Panc1 (cell line): ENCODE data around the gene HOXC11. TPM values are rescaled to one million over a fixed set of nuclear protein-coding genes. Genes with fewer than 3 reads are reported as not detected.

Experiments used
- ATAC-seq: fragments of 200-7000 bp; cut with Tn5 transposase; 2 replicates; pipeline ENCODE4 v1.9.1; 2020; ENCODE audit warnings: mild to moderate bottlenecking, moderate library complexity
- BruUV-seq: library from RNA; stranded (reverse); fragments of 400-500 nt; replicated peaks from 2 replicates; lab custom pipeline; 2021; lab: Mats Ljungman, UMichigan
- CTCF ChIA-PET: fragments of 300-600 bp; sonication (Branson Sonifier 250); formaldehyde crosslinking; loops from one replicate; lab custom pipeline; 2022; ENCODE audit warnings: antibody characterized with exemption; lab: Charles Lee
- POLR2A ChIA-PET: fragments of 300-600 bp; sonication (Branson Sonifier 250); formaldehyde crosslinking; loops from one replicate; lab custom pipeline; 2022; ENCODE audit warnings: antibody characterized with exemption; lab: Charles Lee
- DNase-seq: peaks from one replicate; pipeline ENCODE4 v3.0.0-alpha.2; 2010; ENCODE audit warnings: low read depth, low spot score
- H3K27ac ChIP-seq: 2 replicates; pipeline ENCODE4 v1.5.1; 2011; ENCODE audit warnings: mild to moderate bottlenecking, low read length, inconsistent platforms
- H3K27me3 ChIP-seq: fragments of 200-500 bp; sonication (Bioruptor generic); 2 replicates; pipeline ENCODE4 v1.6.0; 2014; ENCODE audit warnings: low read length, inconsistent platforms; ENCODE audit not compliant: control insufficient read depth, insufficient read depth
- H3K36me3 ChIP-seq: fragments of 200-500 bp; sonication (Bioruptor generic); 2 replicates; pipeline ENCODE4 v1.5.1; 2014; ENCODE audit warnings: inconsistent platforms, mild to moderate bottlenecking, low read length, moderate library complexity; ENCODE audit not compliant: control insufficient read depth, insufficient read depth
- H3K4me1 ChIP-seq: 2 replicates; pipeline ENCODE4 v1.5.1; 2011; ENCODE audit warnings: inconsistent platforms, mild to moderate bottlenecking, low read length, moderate library complexity; ENCODE audit not compliant: control insufficient read depth, insufficient read depth
- H3K4me3 ChIP-seq, 2 experiments: 2 replicates each; pipeline ENCODE4 v1.5.1; 2011 to 2012; ENCODE audit warnings: low read depth in 2 of 2, low read length in 2 of 2, mild to moderate bottlenecking in 2 of 2, inconsistent platforms in 1 of 2, moderate library complexity in 1 of 2
- H3K9me3 ChIP-seq: fragments of 200-500 bp; sonication (Bioruptor generic); 2 replicates; pipeline ENCODE4 v1.5.1; 2014; ENCODE audit warnings: low read depth, mild to moderate bottlenecking, inconsistent platforms, low read length, moderate library complexity; ENCODE audit not compliant: control insufficient read depth, insufficient read depth
- CTCF ChIP-seq: fragments of 450-650 bp; IDR thresholded peaks from 2 replicates; pipeline ENCODE4 v1.5.1; 2017; ENCODE audit warnings: mild to moderate bottlenecking
- POLR2AphosphoS5 ChIP-seq: IDR thresholded peaks from 2 replicates; pipeline ENCODE4 v1.6.1; 2012; ENCODE audit warnings: mild to moderate bottlenecking, low read depth, low read length, moderate library complexity
- REST ChIP-seq, 2 experiments: IDR thresholded peaks; 2 replicates each; pipeline ENCODE4 v1.6.1; 2011 to 2012; ENCODE audit warnings: low read depth in 2 of 2, control low read depth in 1 of 2, low read length in 1 of 2, mild to moderate bottlenecking in 1 of 2, moderate library complexity in 1 of 2; ENCODE audit not compliant: insufficient read depth in 1 of 2
- SIN3A ChIP-seq: IDR thresholded peaks from 2 replicates; pipeline ENCODE4 v1.6.1; 2012; ENCODE audit warnings: low read depth, mild to moderate bottlenecking, low read length, moderate library complexity, borderline replicate concordance; ENCODE audit not compliant: insufficient read depth
- TCF7L2 ChIP-seq: IDR thresholded peaks from 2 replicates; pipeline ENCODE4 v1.6.1; 2011; ENCODE audit warnings: mild to moderate bottlenecking, low read depth, low read length, inconsistent platforms
- in situ Hi-C: cut with HindIII; loops from 2 replicates; pipeline ENCODE4 v1.10.0; 2016; ENCODE audit warnings: low sequenced_read_pairs, low pct_unique_long_range_greater_than_20kb
- intact Hi-C: fragments of 100-400 bp; cut with micrococcal nuclease; formaldehyde crosslinking; loops from one replicate; pipeline ENCODE4 v1.10.0; 2022; ENCODE audit not compliant: unreplicated experiment
- total RNA-seq: library from RNA; stranded (reverse); gene quantifications from one replicate; pipeline ENCODE4 v1.2.1, GENCODE V29; 2021; ENCODE audit not compliant: unreplicated experiment

Gene HOXC11
- total RNA-seq, 1 experiment from 2014 or later = 17.0 TPM

- intact Hi-C loops (no loop called here), in situ Hi-C loops (no loop called here)
- Histone ChIP-seq H3K4me3 (peak overlapping the region; percentile 72 to 91), H3K4me1 (peaks cover 45% of the 10 kb centered on the region), H3K27me3 (no peaks in the 10 kb centered on the region), H3K9me3 (no peaks in the 10 kb centered on the region), H3K36me3 (peaks cover 2% of the 10 kb centered on the region; the same call in 1 of the 2 replicates), H3K27ac (peak overlapping the region; percentile 92)
- DNase-seq = no peak
- ChIA-PET POLR2A (no interaction called here), CTCF (interaction anchor here (0.5 kb wide), 1 partner anchor 27 kb away, joined by 3 read pairs; no protein-coding TSS in a partner anchor)
- TF ChIP-seq REST (IDR thresholded peaks at IDR 0.05; ENCODE audit: insufficient read depth in 1 of 2, low read depth in 2 of 2, low read length in 1 of 2) (no peak), POLR2AphosphoS5 (peak; percentile 13; the same call in 1 of the 2 replicates), CTCF (no peak), SIN3A (0 out of 2 replicates have a peak, but pooled peaks have one; percentile 22), TCF7L2 (0 out of 2 replicates have a peak, but pooled peaks have one; percentile 4)
- ATAC-seq = no peak
- no TSS peak for BruUV-seq
These were observed 41.6 kb downstream of the HOXC11 start for GRCh38 chr12:54014377-54015017.

- peaks cover 2% of the 10 kb centered on the region; the same call in 1 of the 2 replicates for H3K36me3 ChIP-seq
- CTCF ChIA-PET = interaction anchor here (0.5 kb wide), 1 partner anchor 28 kb away, joined by 3 read pairs; no protein-coding TSS in a partner anchor
- H3K4me1 ChIP-seq = peaks cover 51% of the 10 kb centered on the region
- DNase-seq = no peak
- TF ChIP-seq SIN3A (no peak), REST (IDR thresholded peaks at IDR 0.05; ENCODE audit: insufficient read depth in 1 of 2, low read depth in 2 of 2, low read length in 1 of 2) (no peak), TCF7L2 (no peak), POLR2AphosphoS5 (no peak), CTCF (no peak)
- H3K9me3 ChIP-seq = no peaks in the 10 kb centered on the region
- ATAC-seq = no peak
- peak overlapping the region; percentile 92 for H3K27ac ChIP-seq
- H3K4me3 ChIP-seq = peak overlapping the region; percentile 72 to 91
- no TSS peak for BruUV-seq
- in situ Hi-C loops (no loop called here), intact Hi-C loops (no loop called here)
- POLR2A ChIA-PET = interaction anchor here (0.7 kb wide), 2 partner anchors 31 to 191 kb away, joined by 3 to 6 read pairs; partner anchors contain the start of gene HOXC10
- no peaks in the 10 kb centered on the region for H3K27me3 ChIP-seq
These were observed 42.3 kb downstream of the HOXC11 start for GRCh38 chr12:54015018-54015931.
